DND-41 (cell line): ENCODE data around the gene HSPBP1.

Source experiments
- CTCF ChIP-seq: IDR thresholded peaks from 2 replicates; pipeline ENCODE4 v1.5.1; 2012; ENCODE audit warnings: borderline replicate concordance, low read length, moderate library complexity, mild to moderate bottlenecking; ENCODE audit not compliant: poor library complexity, severe bottlenecking; ENCODE audit errors: extremely low read depth
- EZH2 ChIP-seq: IDR thresholded peaks from 3 replicates; pipeline ENCODE4 v1.6.1; 2012; ENCODE audit warnings: borderline replicate concordance, low read depth, mild to moderate bottlenecking, moderate library complexity, low read length, inconsistent platforms; ENCODE audit not compliant: severe bottlenecking

- TF ChIP-seq CTCF (no peak), EZH2 (no peak)
Measured at GRCh38 chr19:55213547-55213946, 66.4 kb downstream of the HSPBP1 start.
